Activated CD4-positive, alpha-beta T cell treated with anti-CD3 and anti-CD28 coated beads, Interleukin-2, amount 50 U/mL, for 4 hours (primary cell): ENCODE data around the gene KCNJ12.
"Not testable (repeated sequence)": the region's sequence is repeated elsewhere in the genome, so short reads cannot be mapped to it uniquely, and the experiment has no call there.

Experiments
- DNase-seq, 2 experiments: peaks; one replicate each; pipeline ENCODE4 v3.0.0-alpha.2; 2020

KCNJ12 gene

GRCh38 chr17:21424697-21425096 is 48.5 kb downstream of the KCNJ12 start:
- not testable (repeated sequence) for DNase-seq

- DNase-seq, result no peak
Measured at GRCh38 chr17:21425321-21425720, 49.2 kb downstream of the KCNJ12 start.

GRCh38 chr17:21425736-21426135 is 49.6 kb downstream of the KCNJ12 start:
- no peak for DNase-seq

- DNase-seq, result not testable (repeated sequence)
Measured at GRCh38 chr17:21426246-21426645, 50.1 kb downstream of the KCNJ12 start.

- not testable (repeated sequence) for DNase-seq
Measured at GRCh38 chr17:21426876-21427275, 50.7 kb downstream of the KCNJ12 start.

GRCh38 chr17:21427727-21428126 is 51.6 kb downstream of the KCNJ12 start:
- DNase-seq, result not testable (repeated sequence)

GRCh38 chr17:21428752-21429424 is 52.7 kb downstream of the KCNJ12 start:
- not testable (repeated sequence) for DNase-seq

- DNase-seq, result not testable (repeated sequence)
Measured at GRCh38 chr17:21429921-21430628, 53.9 kb downstream of the KCNJ12 start.

GRCh38 chr17:21433971-21434370 is 57.8 kb downstream of the KCNJ12 start:
- DNase-seq, result not testable (repeated sequence)

GRCh38 chr17:21434976-21435375 is 58.8 kb downstream of the KCNJ12 start:
- not testable (repeated sequence) for DNase-seq

- DNase-seq, result not testable (repeated sequence)
Measured at GRCh38 chr17:21436481-21436880, 60.3 kb downstream of the KCNJ12 start.

- not testable (repeated sequence) for DNase-seq
Measured at GRCh38 chr17:21436883-21437836, 61.0 kb downstream of the KCNJ12 start.

GRCh38 chr17:21438316-21439014 is 62.3 kb downstream of the KCNJ12 start:
- DNase-seq, result not testable (repeated sequence)

GRCh38 chr17:21439015-21439336 is 62.8 kb downstream of the KCNJ12 start:
- not testable (repeated sequence) for DNase-seq

GRCh38 chr17:21445091-21445650 is 69.0 kb downstream of the KCNJ12 start:
- no peak for DNase-seq

- not testable (repeated sequence) for DNase-seq
Measured at GRCh38 chr17:21447552-21447951, 71.4 kb downstream of the KCNJ12 start.

GRCh38 chr17:21449891-21450290 is 73.7 kb downstream of the KCNJ12 start:
- DNase-seq, result not testable (repeated sequence)

- DNase-seq, result no peak
Measured at GRCh38 chr17:21451975-21452374, 75.8 kb downstream of the KCNJ12 start.

- peak in 1 of 2 experiments; percentile 29 for DNase-seq
Measured at GRCh38 chr17:21452377-21453143, 76.4 kb downstream of the KCNJ12 start.

GRCh38 chr17:21453144-21453898 is 77.2 kb downstream of the KCNJ12 start:
- DNase-seq, result no peak

GRCh38 chr17:21454006-21454405 is 77.8 kb downstream of the KCNJ12 start:
- DNase-seq, result not testable (repeated sequence)
